ENCODE data around the gene FMO5. TPM values are rescaled to one million over a fixed set of nuclear protein-coding genes. Genes with fewer than 3 reads are reported as not detected.
"Not testable (repeated sequence)": the region's sequence is repeated elsewhere in the genome, so short reads cannot be mapped to it uniquely, and the experiment has no call there.

Gene FMO5
- total RNA-seq, 1 donor from 2014 or later = not detected

GRCh38 chr1:147211577-147211976, 13.6 kb downstream of the FMO5 start:
- intact Hi-C loops (cut with micrococcal nuclease) = no loop called here
- no peak overlapping the region for H3K27ac Mint-ChIP-seq
- H3K4me3 Mint-ChIP-seq = no peak overlapping the region
- H3K27me3 Mint-ChIP-seq (ENCODE audit: insufficient read depth) = peaks cover 8% of the 10 kb centered on the region
- no peaks in the 10 kb centered on the region for H3K36me3 Mint-ChIP-seq (ENCODE audit: low read depth)
- H3K4me1 Mint-ChIP-seq (ENCODE audit: low read depth) = no peaks in the 10 kb centered on the region
- DNase-seq (ENCODE audit: low spot score) = no peak
- no peaks in the 10 kb centered on the region for H3K9me3 Mint-ChIP-seq

GRCh38 chr1:147210987-147211386, 14.2 kb downstream of the FMO5 start:
- Mint-ChIP-seq H3K27ac (no peak overlapping the region), H3K4me3 (no peak overlapping the region), H3K36me3 (ENCODE audit: low read depth) (no peaks in the 10 kb centered on the region), H3K9me3 (no peaks in the 10 kb centered on the region), H3K27me3 (ENCODE audit: insufficient read depth) (peaks cover 8% of the 10 kb centered on the region), H3K4me1 (ENCODE audit: low read depth) (no peaks in the 10 kb centered on the region)
- no peak for DNase-seq (ENCODE audit: low spot score)
- intact Hi-C loops (cut with micrococcal nuclease) = no loop called here

DNA sequence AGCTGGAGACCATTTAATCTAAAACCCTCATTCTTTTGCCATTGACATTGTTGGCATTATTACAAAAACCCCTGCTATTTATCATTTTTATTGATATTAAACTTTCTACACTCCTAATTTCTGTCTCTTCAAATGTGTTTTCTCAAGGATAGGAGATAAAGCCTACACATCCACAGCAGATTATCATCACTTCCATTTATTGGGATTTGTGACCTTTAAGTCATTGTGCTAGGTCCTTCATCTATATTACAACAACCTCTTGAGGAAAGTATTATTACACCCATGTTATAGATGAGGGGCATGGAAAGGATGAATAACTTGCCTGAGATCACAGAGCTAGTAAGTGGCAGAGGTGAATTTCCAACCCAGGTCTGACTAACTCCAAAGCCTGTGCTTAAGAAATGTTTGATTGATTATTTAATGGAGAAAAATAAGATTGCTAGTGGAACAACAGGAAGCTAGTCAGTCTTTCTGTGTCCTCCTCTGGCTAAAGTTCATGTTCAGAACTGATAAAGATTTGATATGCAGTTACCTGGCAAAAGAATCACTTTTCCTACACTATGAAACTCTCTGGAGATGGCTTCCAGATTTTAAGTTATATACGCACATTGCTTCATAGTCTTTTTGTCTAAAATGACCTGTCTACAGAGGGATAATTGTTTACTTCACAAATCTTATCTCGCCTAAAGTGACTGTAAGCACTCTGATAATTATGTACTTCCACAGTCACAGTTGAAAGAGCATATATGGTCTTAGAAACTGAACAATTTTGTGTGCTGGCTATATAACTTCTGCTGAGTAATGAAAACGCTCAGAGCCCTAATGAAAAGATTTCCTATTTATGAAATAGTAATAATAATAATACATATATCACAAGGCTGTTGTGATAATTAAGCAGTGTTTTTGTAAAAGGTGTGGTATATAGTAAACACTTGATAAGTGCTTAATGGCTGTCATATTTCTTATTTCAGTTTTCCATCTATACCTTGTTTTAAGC, 15.0 kb downstream of the FMO5 start:
- Mint-ChIP-seq H3K4me1 (ENCODE audit: low read depth) (no peaks in the 10 kb centered on the region), H3K4me3 (no peak overlapping the region), H3K27ac (no peak overlapping the region), H3K27me3 (ENCODE audit: insufficient read depth) (peaks cover 3% of the 10 kb centered on the region), H3K36me3 (ENCODE audit: low read depth) (no peaks in the 10 kb centered on the region), H3K9me3 (no peaks in the 10 kb centered on the region)
- DNase-seq (ENCODE audit: low spot score) = no peak
- intact Hi-C loops (cut with micrococcal nuclease) = no loop called here

DNA sequence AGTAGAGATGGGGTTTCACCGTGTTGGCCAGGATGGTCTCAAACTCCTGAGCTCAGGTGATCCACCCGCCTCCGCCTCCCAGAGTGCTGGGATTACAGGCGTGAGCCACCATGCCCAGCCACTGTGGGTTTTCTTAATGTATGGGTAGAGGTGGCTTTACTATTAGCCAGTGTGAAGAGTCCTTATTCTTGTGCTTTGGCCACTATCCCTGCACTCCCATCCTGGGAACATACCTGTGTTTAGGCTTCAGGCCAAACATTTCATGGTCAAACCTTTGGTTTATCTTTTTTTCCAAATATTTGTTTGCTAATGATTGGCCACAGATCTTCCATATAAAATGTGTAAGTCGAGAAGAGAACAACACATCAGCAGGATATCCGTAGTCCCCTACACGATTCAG, 16.5 kb downstream of the FMO5 start:
- DNase-seq (ENCODE audit: low spot score) = no peak

GRCh38 chr1:147207192-147207591, 17.9 kb downstream of the FMO5 start:
- no peaks in the 10 kb centered on the region for H3K36me3 Mint-ChIP-seq (ENCODE audit: low read depth)
- H3K27ac Mint-ChIP-seq = no peak overlapping the region
- H3K4me1 Mint-ChIP-seq (ENCODE audit: low read depth) = no peaks in the 10 kb centered on the region

More for the DNA sequence above, 16.5 kb downstream of the FMO5 start:
- Mint-ChIP-seq H3K4me1 (ENCODE audit: low read depth) (no peaks in the 10 kb centered on the region), H3K27me3 (ENCODE audit: insufficient read depth) (no peaks in the 10 kb centered on the region), H3K27ac (no peak overlapping the region), H3K4me3 (no peak overlapping the region), H3K36me3 (ENCODE audit: low read depth) (no peaks in the 10 kb centered on the region), H3K9me3 (no peaks in the 10 kb centered on the region)
- intact Hi-C loops (cut with micrococcal nuclease) = no loop called here

GRCh38 chr1:147204080-147204479, 21.1 kb downstream of the FMO5 start:
- intact Hi-C loops (cut with micrococcal nuclease) = no loop called here
- Mint-ChIP-seq H3K4me3 (no peak overlapping the region), H3K36me3 (ENCODE audit: low read depth) (no peaks in the 10 kb centered on the region), H3K4me1 (ENCODE audit: low read depth) (peaks cover 4% of the 10 kb centered on the region), H3K9me3 (no peaks in the 10 kb centered on the region), H3K27me3 (ENCODE audit: insufficient read depth) (no peaks in the 10 kb centered on the region), H3K27ac (no peak overlapping the region)
- no peak for DNase-seq (ENCODE audit: low spot score)

More at GRCh38 chr1:147207192-147207591, 17.9 kb downstream of the FMO5 start:
- no peaks in the 10 kb centered on the region for H3K27me3 Mint-ChIP-seq (ENCODE audit: insufficient read depth)
- H3K4me3 Mint-ChIP-seq = no peak overlapping the region
- intact Hi-C loops (cut with micrococcal nuclease) = no loop called here
- no peak for DNase-seq (ENCODE audit: low spot score)
- no peaks in the 10 kb centered on the region for H3K9me3 Mint-ChIP-seq

- intact Hi-C loops (cut with micrococcal nuclease) = no loop called here
- Mint-ChIP-seq H3K36me3 (ENCODE audit: low read depth) (no peaks in the 10 kb centered on the region), H3K9me3 (no peaks in the 10 kb centered on the region), H3K27me3 (ENCODE audit: insufficient read depth) (peaks cover 2% of the 10 kb centered on the region), H3K4me3 (no peak overlapping the region), H3K4me1 (ENCODE audit: low read depth) (peaks cover 7% of the 10 kb centered on the region), H3K27ac (no peak overlapping the region)
- no peak for DNase-seq (ENCODE audit: low spot score)
Observed at GRCh38 chr1:147202576-147202975, 22.6 kb downstream of the FMO5 start.

GRCh38 chr1:147201786-147202185, 23.4 kb downstream of the FMO5 start:
- Mint-ChIP-seq H3K4me3 (no peak overlapping the region), H3K27me3 (ENCODE audit: insufficient read depth) (peaks cover 2% of the 10 kb centered on the region), H3K4me1 (ENCODE audit: low read depth) (peaks cover 7% of the 10 kb centered on the region), H3K27ac (no peak overlapping the region), H3K36me3 (ENCODE audit: low read depth) (no peaks in the 10 kb centered on the region), H3K9me3 (no peaks in the 10 kb centered on the region)
- intact Hi-C loops (cut with micrococcal nuclease) = no loop called here
- DNase-seq (ENCODE audit: low spot score) = no peak

GRCh38 chr1:147201276-147201675, 23.9 kb downstream of the FMO5 start:
- H3K27me3 Mint-ChIP-seq (ENCODE audit: insufficient read depth) = peaks cover 2% of the 10 kb centered on the region
- DNase-seq (ENCODE audit: low spot score) = no peak
- H3K36me3 Mint-ChIP-seq (ENCODE audit: low read depth) = no peaks in the 10 kb centered on the region
- H3K27ac Mint-ChIP-seq = no peak overlapping the region
- H3K4me1 Mint-ChIP-seq (ENCODE audit: low read depth) = peaks cover 7% of the 10 kb centered on the region
- no peak overlapping the region for H3K4me3 Mint-ChIP-seq
- intact Hi-C loops (cut with micrococcal nuclease) = no loop called here
- H3K9me3 Mint-ChIP-seq = no peaks in the 10 kb centered on the region

DNA sequence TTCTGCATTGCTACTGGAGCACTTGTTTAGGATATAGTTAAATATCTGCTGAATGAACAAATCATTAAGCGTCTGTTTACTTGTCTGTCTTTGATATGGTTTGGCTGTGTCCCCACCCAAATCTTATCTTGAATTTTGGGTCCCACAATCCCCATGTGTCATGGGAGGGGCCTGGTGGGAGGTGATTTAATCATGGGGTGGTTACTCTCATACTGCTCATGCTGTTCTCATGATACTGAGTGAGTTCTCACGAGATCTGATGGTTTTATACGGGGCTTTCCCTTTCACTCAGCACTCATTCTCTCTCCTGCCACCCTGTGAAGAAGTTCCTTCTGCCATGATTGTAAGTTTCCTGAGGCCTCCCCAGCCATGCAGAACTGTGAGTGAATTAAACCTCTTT, 27.8 kb downstream of the FMO5 start:
- H3K27me3 Mint-ChIP-seq (ENCODE audit: insufficient read depth); H3K27ac Mint-ChIP-seq; H3K9me3 Mint-ChIP-seq; H3K4me1 Mint-ChIP-seq (ENCODE audit: low read depth); H3K36me3 Mint-ChIP-seq (ENCODE audit: low read depth); H3K4me3 Mint-ChIP-seq; DNase-seq (ENCODE audit: low spot score); intact Hi-C loops (cut with micrococcal nuclease): not testable (repeated sequence)

- H3K4me1 Mint-ChIP-seq (ENCODE audit: low read depth) = no peaks in the 10 kb centered on the region
- DNase-seq (ENCODE audit: low spot score) = no peak
- H3K27me3 Mint-ChIP-seq (ENCODE audit: insufficient read depth) = peaks cover 9% of the 10 kb centered on the region
- H3K36me3 Mint-ChIP-seq (ENCODE audit: low read depth) = no peaks in the 10 kb centered on the region
- no peak overlapping the region for H3K27ac Mint-ChIP-seq
- no peak overlapping the region for H3K4me3 Mint-ChIP-seq
- H3K9me3 Mint-ChIP-seq = no peaks in the 10 kb centered on the region
- intact Hi-C loops (cut with micrococcal nuclease) = no loop called here
Observed at GRCh38 chr1:147189514-147189913, 35.6 kb downstream of the FMO5 start.

DNA sequence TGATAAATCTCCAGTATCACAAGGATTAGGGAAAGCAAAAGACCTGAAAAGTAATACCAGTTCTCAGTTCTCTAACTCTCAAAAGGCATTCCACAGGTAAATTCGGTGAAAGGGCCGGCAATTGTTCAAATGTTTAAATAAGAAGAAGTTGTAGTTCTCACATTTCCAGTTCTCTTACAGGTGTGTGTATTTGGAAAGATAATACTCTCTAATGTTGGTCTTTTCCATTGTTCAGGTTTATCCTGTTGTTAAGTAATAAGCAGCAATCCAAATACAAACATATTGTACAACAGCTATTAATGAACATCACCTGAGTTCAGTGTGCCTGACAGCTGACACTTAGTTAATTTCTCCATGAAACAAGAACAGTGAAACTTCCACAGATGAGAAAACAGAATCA, 39.7 kb downstream of the FMO5 start:
- H3K27me3 Mint-ChIP-seq (ENCODE audit: insufficient read depth) = peaks cover 2% of the 10 kb centered on the region
- no peak for DNase-seq (ENCODE audit: low spot score)

GRCh38 chr1:147177611-147178380, 47.3 kb downstream of the FMO5 start:
- peaks cover 3% of the 10 kb centered on the region for H3K36me3 Mint-ChIP-seq (ENCODE audit: low read depth)
- peaks cover 12% of the 10 kb centered on the region for H3K4me1 Mint-ChIP-seq (ENCODE audit: low read depth)
- no peak overlapping the region for H3K27ac Mint-ChIP-seq
- H3K4me3 Mint-ChIP-seq = no peak overlapping the region
- H3K9me3 Mint-ChIP-seq = no peaks in the 10 kb centered on the region
- peaks cover 20% of the 10 kb centered on the region for H3K27me3 Mint-ChIP-seq (ENCODE audit: insufficient read depth)
- no peak for DNase-seq (ENCODE audit: low spot score)
- intact Hi-C loops (cut with micrococcal nuclease) = loop anchor here (10.0 kb wide), 1 partner anchor 467 kb away; no protein-coding TSS in a partner anchor

More for the DNA sequence above, 39.7 kb downstream of the FMO5 start:
- Mint-ChIP-seq H3K4me3 (no peak overlapping the region), H3K4me1 (ENCODE audit: low read depth) (no peaks in the 10 kb centered on the region), H3K36me3 (ENCODE audit: low read depth) (no peaks in the 10 kb centered on the region), H3K27ac (no peak overlapping the region), H3K9me3 (no peaks in the 10 kb centered on the region)
- intact Hi-C loops (cut with micrococcal nuclease) = no loop called here
